GM21619 (cell line): ENCODE measurements around the gene CPNE4.

Source experiments
- ATAC-seq: cut with Tn5 transposase; IDR thresholded peaks from one replicate; pipeline ENCODE4 v1.9.1; 2021; ENCODE audit not compliant: unreplicated experiment

CPNE4 gene

DNA sequence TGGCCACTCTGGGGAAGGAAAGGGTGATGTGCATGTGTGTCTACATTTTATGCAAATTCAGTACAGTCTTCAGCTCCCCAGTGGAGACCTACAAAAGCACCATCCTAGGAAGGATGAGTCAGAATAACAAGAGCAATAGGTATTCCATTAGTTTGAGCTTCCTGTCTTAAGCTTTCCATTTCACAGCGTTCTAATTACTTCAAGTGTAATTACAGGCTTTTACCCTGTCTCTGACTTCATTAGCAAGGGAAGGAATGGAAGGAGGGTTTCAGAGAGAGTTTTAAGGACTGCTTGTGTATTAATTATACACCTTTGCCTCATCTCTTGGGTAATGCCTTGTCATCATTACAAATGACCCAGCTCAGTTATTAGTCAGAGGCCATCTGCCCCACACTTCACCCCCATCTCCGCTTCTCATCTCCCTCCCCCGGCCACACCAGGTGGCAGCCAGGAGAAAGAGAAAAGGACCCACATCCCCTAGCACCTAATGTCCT is 329.2 kb downstream of the CPNE4 start:
- ATAC-seq: peak; percentile 83

DNA sequence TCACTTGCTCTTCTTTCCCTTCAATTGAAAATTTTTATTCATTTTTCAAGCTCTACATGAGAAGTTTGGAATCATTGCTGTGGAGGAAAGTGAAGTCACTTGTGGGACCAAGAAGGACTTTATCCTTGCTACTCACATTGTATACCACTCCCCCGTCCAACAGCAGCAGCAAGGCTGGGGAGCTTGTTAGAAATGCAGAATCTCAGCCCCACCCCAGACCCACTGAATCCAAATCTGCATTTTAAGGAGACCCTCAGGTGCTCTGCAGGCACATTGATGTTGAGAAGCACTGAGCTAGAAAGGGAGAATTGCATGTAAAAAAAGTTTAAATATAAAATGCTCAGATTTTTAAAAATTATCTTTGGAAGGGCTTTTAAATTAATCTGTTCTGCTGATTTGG is 329.7 kb downstream of the CPNE4 start:
- no peak for ATAC-seq

DNA sequence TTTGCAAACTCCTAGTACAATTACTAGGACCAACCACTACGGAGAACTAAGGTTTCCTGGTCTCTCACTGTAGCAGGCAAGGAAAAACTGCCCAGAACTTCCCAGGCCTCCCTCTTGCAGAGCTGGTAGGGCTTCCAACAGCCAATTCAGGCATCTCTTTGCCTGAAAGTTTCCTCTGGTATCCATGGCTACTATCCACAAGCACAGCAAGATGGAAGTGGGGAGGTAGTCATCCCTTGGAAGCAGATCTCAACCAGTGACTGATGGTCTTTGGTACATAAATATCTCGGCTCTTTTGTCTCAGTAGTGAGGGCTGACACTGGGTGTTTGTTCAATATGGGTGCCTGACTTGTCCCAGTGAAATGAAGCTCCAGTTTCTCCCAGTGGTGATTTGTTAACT is 330.7 kb downstream of the CPNE4 start:
- ATAC-seq: no peak

GRCh38 chr3:131702146-131702545 is 332.7 kb downstream of the CPNE4 start:
- no peak for ATAC-seq

DNA sequence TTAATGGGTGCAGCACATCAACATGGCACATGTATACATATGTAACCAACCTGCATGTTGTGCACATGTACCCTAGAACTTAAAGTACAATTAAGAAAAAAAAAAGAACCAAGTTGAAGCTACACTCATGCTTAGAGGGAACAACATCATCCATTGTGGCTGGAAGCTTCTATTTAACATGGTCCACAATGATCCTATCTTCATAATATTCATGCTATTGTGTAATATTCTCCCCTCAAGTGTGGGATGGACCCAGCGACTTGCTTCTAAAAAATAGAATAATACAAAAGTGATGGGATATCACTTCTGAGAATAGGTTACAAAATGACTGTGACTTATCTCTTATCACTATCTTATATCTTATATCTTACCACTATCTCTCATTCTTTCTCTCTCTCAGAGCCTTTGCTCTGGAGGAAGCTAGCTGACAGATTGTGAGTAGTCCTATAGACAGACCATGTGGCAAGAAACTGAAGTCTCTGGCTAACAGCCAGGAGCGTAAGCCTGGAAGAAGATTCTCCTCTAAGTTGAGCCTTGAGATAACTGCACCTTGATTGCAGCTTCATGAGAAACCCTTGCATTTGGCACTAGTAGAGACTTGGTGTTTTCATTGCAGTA is 333.6 kb downstream of the CPNE4 start:
- ATAC-seq: no peak

GRCh38 chr3:131699001-131699400 is 335.8 kb downstream of the CPNE4 start:
- ATAC-seq: no peak

GRCh38 chr3:131694376-131694775 is 340.4 kb downstream of the CPNE4 start:
- no peak for ATAC-seq

GRCh38 chr3:131692356-131692755 is 342.5 kb downstream of the CPNE4 start:
- no peak for ATAC-seq

DNA sequence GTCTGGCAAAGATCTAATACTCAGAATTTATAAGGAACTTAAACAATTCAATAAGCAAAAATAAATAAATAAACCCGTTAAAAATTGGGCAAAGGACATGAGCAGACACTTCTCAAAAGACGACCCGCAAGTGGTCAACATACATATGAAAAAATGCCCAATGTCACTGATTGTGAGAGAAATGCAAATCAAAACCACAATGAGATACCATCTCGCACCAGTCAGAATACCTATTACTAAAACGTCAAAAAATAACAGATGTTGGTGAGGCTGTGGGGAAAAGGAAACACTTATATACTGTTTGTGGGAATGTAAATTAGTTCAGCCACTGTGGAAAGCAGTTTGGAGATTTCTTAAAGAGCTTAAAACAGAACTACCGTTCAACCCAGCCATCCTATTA is 344.0 kb downstream of the CPNE4 start:
- ATAC-seq: peak; percentile 57

DNA sequence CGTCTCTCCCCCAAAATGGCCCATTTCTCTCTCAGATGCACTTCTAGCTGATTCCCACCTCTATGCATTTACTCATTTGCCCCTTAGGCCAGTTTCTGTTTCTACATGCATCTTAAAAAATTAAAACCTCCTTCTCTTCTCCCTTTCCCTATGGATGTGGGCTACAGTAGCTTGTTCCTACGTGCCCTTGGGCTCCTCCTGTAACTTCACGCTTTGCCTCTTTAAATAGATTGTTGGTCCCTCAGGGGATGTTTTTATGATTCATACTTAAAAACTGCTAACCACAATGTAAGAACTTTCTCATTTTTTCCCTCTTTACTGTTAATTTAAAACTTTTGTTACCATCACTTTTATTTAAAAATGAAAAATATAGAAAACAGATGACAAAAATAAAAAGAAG is 346.4 kb downstream of the CPNE4 start:
- ATAC-seq: peak; percentile 60

DNA sequence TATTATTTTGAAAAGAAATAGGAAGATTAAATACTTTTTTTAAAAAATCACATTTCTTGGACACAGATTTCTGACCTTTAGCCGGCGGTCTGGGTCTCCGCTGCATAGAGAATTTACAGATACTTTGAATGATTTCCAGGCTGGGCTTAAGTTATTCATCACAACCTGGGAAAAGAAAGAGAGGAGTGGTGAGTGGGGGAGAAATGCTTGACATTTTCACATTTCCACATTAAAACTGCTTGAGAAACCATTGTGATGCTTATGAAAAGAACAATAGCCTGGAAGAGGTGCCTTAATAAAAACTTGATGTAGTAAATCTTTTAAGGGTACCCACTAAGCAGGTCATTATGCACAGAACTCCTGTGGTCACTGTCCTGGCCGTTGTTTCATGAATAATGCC is 365.2 kb downstream of the CPNE4 start:
- no peak for ATAC-seq

- ATAC-seq: no peak
Measured at GRCh38 chr3:131658771-131659170, 376.0 kb downstream of the CPNE4 start.

- no peak for ATAC-seq
Measured at GRCh38 chr3:131658115-131658514, 376.7 kb downstream of the CPNE4 start.

DNA sequence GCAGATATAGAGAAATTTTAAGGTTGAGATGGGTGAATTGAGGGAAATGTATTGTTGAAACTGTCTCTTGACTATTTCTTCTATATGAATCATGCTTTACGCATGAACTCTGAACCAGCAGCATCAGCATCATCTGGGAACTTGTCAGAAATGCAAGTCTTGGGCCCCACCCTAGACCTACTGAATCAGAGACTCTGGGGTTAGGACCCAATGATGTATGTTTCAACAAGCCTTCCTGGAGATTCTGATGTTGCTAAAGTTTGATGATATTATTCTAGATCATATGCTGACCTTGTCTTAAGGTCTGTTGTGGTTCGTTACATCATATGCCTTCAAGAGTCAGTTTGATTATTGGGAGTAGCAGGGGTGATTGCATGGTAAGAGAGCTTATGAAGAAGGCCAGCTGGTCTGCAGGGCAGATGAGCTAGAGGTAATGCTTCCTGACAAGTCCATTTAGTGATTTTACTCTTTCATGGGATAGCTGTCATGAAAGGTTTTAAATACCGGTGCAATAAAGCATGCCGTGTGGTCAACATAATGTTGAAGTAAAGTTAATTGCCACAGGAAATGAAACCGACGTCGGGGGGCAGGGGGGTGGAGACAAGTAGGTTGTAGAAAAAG is 379.6 kb downstream of the CPNE4 start:
- ATAC-seq: no peak

DNA sequence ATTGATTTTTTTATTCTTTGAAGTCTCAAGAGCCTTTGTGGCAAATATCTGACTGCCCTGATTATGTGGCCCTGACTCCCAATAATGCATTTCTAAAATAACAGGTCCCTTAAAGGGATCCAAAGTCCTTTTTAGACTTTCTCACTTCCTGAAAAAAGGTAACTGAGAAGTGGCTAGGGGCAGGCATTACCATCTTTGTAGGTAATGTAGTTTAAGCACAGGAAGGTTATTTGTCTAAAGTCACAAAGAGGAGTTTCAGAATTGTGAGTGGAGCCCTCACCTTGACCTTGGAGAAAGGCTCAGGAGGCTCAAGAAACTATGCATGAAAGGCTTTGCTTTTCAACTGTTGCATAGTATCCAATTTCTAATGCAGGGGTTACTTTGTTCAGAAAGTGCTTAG is 389.2 kb downstream of the CPNE4 start:
- ATAC-seq: no peak

DNA sequence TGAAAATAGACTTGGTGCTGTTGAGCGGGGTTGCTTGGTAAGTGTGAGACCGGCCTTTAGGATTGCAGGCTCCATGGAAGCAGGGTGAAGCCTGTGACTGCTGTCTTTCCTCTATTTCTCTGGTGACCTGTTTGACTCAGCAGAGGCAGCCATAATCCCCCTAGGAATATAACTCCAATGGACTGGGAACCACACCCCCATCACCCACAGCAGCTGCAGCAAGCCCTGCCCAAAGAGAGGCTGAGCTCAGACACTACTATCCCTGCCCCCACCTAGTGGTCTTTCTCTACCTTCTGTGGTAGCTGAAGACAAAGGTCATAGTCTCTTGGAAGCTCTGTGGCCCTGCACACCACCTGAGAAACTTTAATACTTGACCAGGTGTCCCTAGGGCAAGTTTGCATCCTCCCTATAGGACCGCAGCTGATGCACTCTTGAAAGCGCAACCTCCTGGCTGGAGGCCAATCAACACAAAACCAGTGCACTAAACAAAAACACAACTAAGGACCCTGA is 398.5 kb downstream of the CPNE4 start:
- no peak for ATAC-seq

DNA sequence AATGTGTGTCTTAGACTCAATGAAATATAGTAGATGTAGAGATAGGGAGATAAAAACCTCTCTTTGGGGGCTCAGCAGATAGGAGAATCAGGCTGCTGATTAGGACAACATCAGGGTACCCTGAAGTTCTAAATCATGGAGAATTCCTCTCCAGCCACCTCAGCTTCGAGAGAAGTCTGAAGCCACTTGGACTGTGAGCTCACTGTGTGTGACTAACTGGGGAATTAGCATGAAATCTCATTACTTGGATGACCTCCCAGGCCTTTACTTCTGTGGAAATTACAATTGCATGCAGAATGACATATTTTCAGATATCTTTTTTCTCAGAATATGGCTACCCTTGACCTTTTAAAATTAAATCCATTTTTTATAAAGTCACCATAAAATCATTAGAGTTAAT is 404.0 kb downstream of the CPNE4 start:
- ATAC-seq: no peak

GRCh38 chr3:131630097-131630496 is 404.7 kb downstream of the CPNE4 start:
- peak; percentile 98 for ATAC-seq

GRCh38 chr3:131623431-131623830 is 411.4 kb downstream of the CPNE4 start:
- ATAC-seq: no peak

- ATAC-seq: no peak
Measured at GRCh38 chr3:131622726-131623125, 412.1 kb downstream of the CPNE4 start.

DNA sequence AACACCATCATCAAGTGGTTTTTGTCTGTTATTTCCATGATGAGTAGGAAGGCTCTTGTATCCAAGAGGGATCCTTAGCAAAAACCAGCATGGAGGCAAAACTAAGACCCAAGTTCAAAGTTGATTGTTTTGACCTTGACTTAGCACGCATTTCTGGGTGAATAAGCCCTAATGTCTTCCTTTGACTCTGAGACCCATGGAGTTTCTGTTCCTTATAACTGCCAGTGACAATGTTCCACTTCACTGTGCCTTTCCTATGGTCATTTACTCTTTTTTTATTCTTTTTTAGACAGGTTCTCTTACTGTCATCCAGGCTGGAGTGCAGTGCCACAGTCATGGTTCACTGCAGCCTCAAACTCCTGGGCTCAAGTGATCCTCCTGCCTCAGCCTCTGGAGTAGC is 413.8 kb downstream of the CPNE4 start:
- no peak for ATAC-seq

- no peak for ATAC-seq
Measured at GRCh38 chr3:131619821-131620220, 415.0 kb downstream of the CPNE4 start.

GRCh38 chr3:131616719-131617118 is 418.1 kb downstream of the CPNE4 start:
- no peak for ATAC-seq
